H1 (cell line): ENCODE measurements around the gene ZNF280C.
A peak's percentile ranks its signal among the peaks of the same experiment; 100 is the strongest.

ENCODE experiments used
- GABPA ChIP-seq: IDR thresholded peaks from 2 replicates; pipeline ENCODE4 v1.6.1; 2011; ENCODE audit warnings: mild to moderate bottlenecking, low read length, moderate library complexity, borderline replicate concordance; ENCODE audit not compliant: insufficient read depth
- JUN ChIP-seq: IDR thresholded peaks from 2 replicates; pipeline ENCODE4 v1.6.1; 2011; ENCODE audit warnings: low read depth, mild to moderate bottlenecking, improper control_type of control experiment, low read length
- MAFK ChIP-seq: IDR thresholded peaks from 2 replicates; pipeline ENCODE4 v1.6.1; 2012; ENCODE audit warnings: low read depth, mild to moderate bottlenecking, improper control_type of control experiment, low read length
- PHF8 ChIP-seq: fragments of 200-600 bp; sonication (generic); conservative IDR thresholded peaks from 2 replicates; pipeline ENCODE4 v1.7.1; 2012; ENCODE audit warnings: low read depth, mild to moderate bottlenecking, inconsistent platforms, low read length, moderate library complexity
- POLR2A ChIP-seq, 2 experiments: IDR thresholded peaks; 1 replicate in 1 of 2; 2 replicates in 1 of 2; pipeline ENCODE4 v1.6.1; 2011; ENCODE audit warnings: low read depth in 2 of 2, low read length in 2 of 2, mild to moderate bottlenecking in 2 of 2; ENCODE audit errors: control extremely low read depth in 1 of 2
- POLR2AphosphoS5 ChIP-seq: IDR thresholded peaks from 2 replicates; pipeline ENCODE4 v1.6.1; 2011; ENCODE audit warnings: low read depth, low read length
- SAP30 ChIP-seq: fragments of 300-600 bp; sonication (generic); IDR thresholded peaks from 2 replicates; pipeline ENCODE4 v1.7.1; 2012; ENCODE audit warnings: low read length, moderate library complexity, mild to moderate bottlenecking, inconsistent platforms; ENCODE audit not compliant: insufficient read depth, insufficient replicate concordance
- SIX5 ChIP-seq: IDR thresholded peaks from 2 replicates; pipeline ENCODE4 v1.6.1; 2011; ENCODE audit warnings: mild to moderate bottlenecking, low read depth, low read length
- SP1 ChIP-seq: IDR thresholded peaks from 2 replicates; pipeline ENCODE4 v1.6.1; 2011; ENCODE audit warnings: low read depth, low read length
- TAF1 ChIP-seq: IDR thresholded peaks from 2 replicates; pipeline ENCODE4 v1.6.1; 2011; ENCODE audit warnings: mild to moderate bottlenecking, low read depth, low read length
- USF2 ChIP-seq: IDR thresholded peaks from 2 replicates; pipeline ENCODE4 v1.6.1; 2011; ENCODE audit warnings: low read length, improper control_type of control experiment
- ZNF274 ChIP-seq: IDR thresholded peaks from 2 replicates; pipeline ENCODE4 v1.7.0; 2012; ENCODE audit warnings: low read length, borderline replicate concordance; ENCODE audit errors: extremely low read depth
- TF ChIP-seq, protein P1 (sequence below), 3 experiments: IDR thresholded peaks; 1 replicate in 2 of 3; 2 replicates in 1 of 3; pipeline versions ENCODE4 v1.5.1 to v1.6.1; 2011; ENCODE audit warnings: low read length in 3 of 3, mild to moderate bottlenecking in 3 of 3, inconsistent platforms in 2 of 3, low read depth in 1 of 3, moderate library complexity in 1 of 3; ENCODE audit not compliant: insufficient read depth in 1 of 3; ENCODE audit errors: control extremely low read depth in 1 of 3
- TF ChIP-seq, protein P2 (sequence below): IDR thresholded peaks from 2 replicates; pipeline ENCODE4 v1.6.1; 2011; ENCODE audit warnings: low read depth, mild to moderate bottlenecking, low read length; ENCODE audit not compliant: insufficient read depth

- TF ChIP-seq, protein P1, sequence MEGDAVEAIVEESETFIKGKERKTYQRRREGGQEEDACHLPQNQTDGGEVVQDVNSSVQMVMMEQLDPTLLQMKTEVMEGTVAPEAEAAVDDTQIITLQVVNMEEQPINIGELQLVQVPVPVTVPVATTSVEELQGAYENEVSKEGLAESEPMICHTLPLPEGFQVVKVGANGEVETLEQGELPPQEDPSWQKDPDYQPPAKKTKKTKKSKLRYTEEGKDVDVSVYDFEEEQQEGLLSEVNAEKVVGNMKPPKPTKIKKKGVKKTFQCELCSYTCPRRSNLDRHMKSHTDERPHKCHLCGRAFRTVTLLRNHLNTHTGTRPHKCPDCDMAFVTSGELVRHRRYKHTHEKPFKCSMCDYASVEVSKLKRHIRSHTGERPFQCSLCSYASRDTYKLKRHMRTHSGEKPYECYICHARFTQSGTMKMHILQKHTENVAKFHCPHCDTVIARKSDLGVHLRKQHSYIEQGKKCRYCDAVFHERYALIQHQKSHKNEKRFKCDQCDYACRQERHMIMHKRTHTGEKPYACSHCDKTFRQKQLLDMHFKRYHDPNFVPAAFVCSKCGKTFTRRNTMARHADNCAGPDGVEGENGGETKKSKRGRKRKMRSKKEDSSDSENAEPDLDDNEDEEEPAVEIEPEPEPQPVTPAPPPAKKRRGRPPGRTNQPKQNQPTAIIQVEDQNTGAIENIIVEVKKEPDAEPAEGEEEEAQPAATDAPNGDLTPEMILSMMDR (IDR thresholded peaks at IDR 0.05; ENCODE audit: control extremely low read depth in 1 of 3, insufficient read depth in 1 of 3, low read depth in 1 of 3, low read length in 3 of 3) = no peak
- TF ChIP-seq POLR2AphosphoS5 (peak; percentile 25; the same call in 1 of the 2 replicates), SAP30 (no peak), TAF1 (peak; percentile 64; the same call in 1 of the 2 replicates), POLR2A (IDR thresholded peaks at IDR 0.05; ENCODE audit: control extremely low read depth in 1 of 2, low read depth in 2 of 2, low read length in 2 of 2) (peak; percentile 16 to 69), ZNF274 (no peak), PHF8 (peak; percentile 40), SP1 (peak; percentile 100), USF2 (no peak), MAFK (no peak), JUN (no peak), GABPA (no peak), SIX5 (no peak)
- TF ChIP-seq, protein P2, sequence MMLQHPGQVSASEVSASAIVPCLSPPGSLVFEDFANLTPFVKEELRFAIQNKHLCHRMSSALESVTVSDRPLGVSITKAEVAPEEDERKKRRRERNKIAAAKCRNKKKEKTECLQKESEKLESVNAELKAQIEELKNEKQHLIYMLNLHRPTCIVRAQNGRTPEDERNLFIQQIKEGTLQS = no peak
Observed at GRCh38 chrX:130165703-130166502, 102.8 kb downstream of the ZNF280C start, which contains the start of gene AIFM1.
